Left renal pelvis (tissue), 4 donors: ENCODE results near the gene ADCY10. TPM values are rescaled to one million over a fixed set of nuclear protein-coding genes. Genes with fewer than 3 reads are reported as not detected.
"Not testable (repeated sequence)": the region's sequence is repeated elsewhere in the genome, so short reads cannot be mapped to it uniquely, and the experiment has no call there.

Source experiments
- DNase-seq, 4 donors: peaks; one replicate each; pipeline ENCODE4 v3.0.0-alpha.2; 2013; ENCODE audit warnings: low read depth in 4 of 4, low spot score in 3 of 4
- polyA plus RNA-seq, 4 donors: library from polyadenylated mRNA; unstranded; fragments of 120-200 nt; gene quantifications; one replicate each; pipeline ENCODE4 v1.2.1, GENCODE V29; 2013; ENCODE audit not compliant: insufficient read length in 4 of 4

ADCY10 gene, protein sequence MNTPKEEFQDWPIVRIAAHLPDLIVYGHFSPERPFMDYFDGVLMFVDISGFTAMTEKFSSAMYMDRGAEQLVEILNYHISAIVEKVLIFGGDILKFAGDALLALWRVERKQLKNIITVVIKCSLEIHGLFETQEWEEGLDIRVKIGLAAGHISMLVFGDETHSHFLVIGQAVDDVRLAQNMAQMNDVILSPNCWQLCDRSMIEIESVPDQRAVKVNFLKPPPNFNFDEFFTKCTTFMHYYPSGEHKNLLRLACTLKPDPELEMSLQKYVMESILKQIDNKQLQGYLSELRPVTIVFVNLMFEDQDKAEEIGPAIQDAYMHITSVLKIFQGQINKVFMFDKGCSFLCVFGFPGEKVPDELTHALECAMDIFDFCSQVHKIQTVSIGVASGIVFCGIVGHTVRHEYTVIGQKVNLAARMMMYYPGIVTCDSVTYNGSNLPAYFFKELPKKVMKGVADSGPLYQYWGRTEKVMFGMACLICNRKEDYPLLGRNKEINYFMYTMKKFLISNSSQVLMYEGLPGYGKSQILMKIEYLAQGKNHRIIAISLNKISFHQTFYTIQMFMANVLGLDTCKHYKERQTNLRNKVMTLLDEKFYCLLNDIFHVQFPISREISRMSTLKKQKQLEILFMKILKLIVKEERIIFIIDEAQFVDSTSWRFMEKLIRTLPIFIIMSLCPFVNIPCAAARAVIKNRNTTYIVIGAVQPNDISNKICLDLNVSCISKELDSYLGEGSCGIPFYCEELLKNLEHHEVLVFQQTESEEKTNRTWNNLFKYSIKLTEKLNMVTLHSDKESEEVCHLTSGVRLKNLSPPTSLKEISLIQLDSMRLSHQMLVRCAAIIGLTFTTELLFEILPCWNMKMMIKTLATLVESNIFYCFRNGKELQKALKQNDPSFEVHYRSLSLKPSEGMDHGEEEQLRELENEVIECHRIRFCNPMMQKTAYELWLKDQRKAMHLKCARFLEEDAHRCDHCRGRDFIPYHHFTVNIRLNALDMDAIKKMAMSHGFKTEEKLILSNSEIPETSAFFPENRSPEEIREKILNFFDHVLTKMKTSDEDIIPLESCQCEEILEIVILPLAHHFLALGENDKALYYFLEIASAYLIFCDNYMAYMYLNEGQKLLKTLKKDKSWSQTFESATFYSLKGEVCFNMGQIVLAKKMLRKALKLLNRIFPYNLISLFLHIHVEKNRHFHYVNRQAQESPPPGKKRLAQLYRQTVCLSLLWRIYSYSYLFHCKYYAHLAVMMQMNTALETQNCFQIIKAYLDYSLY (N-terminal part only)
- under 1 TPM; 0.07 to 0.96 (median 0.39) TPM for polyA plus RNA-seq

DNA sequence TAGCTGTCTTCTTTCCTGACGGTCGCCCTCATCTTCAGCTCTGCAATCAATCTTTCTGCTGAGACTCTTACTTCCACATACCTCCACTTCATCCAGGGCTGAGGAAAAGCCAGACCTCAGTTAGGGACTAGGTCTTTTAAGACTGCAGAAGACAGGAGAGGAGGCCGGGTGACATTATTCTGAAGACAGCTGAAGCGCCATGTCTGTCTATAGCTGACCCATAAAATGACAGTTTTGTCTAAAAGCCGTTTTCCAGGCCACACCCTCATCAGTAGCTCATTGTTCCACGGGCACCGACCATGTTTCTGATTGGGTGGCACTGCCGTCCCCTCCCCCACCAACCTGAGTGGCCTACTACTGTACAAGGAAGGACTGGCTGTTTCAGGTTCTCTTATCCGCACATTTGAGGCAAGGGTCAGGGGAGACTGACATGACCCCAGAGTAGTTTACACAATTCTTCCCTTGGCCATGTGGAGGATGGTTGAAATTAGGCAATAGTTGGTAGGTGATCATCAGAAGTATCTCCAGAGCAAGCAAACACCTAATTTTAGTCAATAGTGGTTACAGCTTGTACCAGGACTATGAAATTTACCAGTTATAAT is at the start of gene ADCY10:
Gene ADCY10, minus strand, starts transcription at position 240 of the 602 bp plus-strand sequence. CDS start 8,994 bp downstream, outside the sequence.
- DNase-seq, result no peak

DNA sequence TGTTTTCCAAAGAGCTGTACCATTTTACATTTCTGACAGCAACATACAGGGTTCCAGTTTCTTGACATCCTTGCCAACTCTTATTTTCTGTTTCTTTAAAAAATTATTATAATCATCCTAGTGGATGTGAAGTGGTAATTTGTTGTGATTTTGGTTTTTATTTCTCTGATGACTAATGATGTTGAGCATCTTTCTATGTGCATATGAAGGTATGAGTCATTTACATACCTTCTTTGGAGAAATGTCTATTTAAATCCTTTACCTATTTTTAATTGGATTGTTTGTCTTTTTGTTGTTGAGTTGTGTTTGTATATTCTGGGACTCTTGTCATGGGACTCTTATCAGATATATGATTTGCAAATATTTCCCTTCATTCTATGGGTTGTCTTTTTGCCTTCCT is 43.8 kb upstream of the ADCY10 start:
- DNase-seq, result no peak

DNA sequence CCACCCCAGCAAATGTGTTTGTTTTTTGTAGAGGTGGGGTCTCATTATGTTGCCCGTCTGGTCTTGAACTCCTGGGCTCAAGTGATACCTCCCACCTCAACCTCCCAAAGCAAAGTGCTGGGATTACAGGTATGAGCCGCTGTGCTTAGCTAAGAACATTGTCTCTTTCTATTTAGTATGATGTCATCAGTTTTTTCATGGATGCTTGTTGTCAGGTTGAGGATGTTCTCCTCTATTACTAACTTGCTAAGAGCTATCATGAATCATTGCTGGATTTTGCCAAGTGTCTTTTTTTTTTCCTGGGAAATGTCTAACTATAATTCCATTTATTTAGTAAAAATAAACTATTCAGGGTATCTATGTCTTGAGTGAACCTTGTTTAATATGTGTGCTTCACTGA is 42.0 kb upstream of the ADCY10 start:
- DNase-seq, result no peak

DNA sequence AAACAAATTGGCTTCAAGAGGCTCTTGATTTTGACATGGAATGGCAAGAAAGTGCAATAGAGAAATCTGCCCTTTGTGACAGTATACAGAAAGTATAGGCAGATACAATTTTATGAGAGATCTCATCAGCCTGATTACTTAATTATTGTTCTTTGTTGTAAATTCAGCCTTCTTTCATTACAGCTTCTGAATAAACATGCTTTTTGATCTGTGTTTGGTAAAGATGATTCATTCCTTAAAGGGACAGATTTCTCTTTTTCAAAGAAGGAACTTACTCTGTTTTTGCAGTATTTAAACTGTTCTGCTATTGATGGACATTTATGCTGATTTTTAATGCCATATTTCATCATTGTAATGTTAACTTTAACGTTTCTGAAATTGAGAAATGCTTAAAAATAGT is 36.6 kb upstream of the ADCY10 start:
- no peak for DNase-seq

DNA sequence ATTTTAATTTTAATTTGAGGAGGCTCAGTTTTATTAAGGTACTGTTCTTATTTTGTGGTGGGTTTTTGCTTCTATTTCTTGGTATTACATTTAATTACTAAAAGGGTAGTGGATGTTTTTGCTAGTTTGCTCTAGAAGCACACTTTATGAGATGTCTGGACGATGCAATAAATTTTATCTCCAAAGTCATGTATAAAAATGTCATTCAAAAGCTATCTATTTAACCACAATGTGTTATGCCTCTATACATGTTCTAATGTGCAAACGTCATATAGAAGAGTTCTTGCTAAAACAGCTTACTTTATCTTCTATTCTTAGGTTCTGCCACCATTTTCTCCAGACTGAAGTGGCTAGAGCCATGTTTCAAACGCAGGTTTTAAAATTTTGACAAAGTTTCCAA is 35.9 kb upstream of the ADCY10 start:
- no peak for DNase-seq

DNA sequence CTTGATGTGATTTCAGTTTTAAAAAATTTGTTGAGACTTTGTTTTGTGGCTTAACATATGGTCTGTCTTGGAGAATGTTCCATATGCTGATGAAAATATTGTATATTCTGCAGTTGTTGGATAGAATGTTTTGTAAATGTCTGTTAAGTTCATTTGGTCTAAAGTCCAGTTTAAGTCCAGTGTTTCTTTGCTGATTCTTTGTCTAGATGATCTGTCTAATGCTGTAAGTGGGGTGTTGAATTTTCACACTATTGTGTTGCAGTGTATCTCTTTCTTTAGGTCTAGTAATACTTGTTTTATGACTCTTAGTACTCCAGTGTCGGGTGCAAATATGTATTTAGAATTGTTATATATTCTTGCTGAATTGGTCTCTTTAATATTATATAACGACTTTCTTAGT is 33.8 kb upstream of the ADCY10 start:
- no peak for DNase-seq

DNA sequence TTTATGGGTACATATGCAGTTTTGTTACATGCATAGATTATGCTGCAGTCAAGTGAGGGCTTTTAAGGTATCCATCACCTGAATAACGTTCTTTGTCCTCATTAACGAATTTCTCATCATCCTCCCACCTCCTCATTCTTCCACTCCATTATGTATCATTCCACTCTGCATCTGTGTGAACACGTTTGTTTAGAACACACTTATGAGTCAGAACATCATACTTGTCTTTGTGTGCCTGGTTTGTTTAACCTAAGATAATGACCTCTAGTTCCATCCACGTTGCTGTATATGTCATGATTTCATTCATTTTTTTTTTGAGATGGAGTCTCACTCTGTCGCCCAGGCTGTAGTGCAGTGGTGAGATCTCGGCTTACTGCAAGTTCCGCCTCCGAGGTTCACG is 29.6 kb upstream of the ADCY10 start:
- no peak for DNase-seq

DNA sequence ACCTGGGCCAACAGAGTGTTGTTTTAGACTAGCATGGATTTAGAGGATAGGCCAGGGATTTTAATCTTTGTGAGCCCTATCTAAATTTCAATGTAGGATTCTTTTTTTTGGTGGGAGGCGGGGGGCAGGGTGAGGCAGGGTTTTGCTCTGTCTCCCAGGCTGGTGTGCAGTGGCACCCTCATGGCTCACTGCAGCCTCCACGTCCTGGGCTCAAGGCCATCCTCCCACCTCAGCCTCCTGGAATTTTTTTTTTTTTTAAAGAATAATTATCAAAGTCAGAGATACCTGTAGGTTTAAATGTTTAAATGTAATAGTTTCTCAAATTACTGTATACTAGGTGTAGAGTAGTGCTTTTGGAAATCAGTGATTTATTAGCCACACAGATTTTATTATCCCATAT is 26.3 kb upstream of the ADCY10 start:
- DNase-seq, result no peak

DNA sequence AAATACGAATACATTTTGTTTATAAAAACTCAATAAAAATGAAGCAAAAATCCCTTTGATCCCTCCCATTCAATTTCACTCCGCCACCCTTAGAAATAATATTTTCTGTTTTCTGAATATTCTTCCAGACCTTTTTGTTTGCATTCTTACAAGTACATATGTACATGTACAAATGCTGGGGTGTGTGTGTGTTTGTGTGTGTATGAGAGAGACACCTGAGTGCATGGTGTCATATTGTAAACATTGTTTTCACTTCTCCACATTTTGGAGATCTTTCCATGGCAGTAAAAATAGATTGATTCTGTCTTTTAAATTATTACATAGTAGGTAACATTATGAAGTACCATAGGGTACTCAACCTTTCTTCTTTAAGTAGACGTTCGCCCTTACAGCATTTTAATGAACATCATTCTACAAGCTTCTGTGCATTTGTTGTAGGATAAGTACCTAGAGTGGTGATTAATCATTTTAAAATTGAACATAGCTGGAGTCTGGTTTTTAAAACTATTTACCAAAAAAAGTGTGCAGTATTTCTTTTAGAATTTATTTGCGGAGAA is 24.2 kb upstream of the ADCY10 start:
- no peak for DNase-seq

DNA sequence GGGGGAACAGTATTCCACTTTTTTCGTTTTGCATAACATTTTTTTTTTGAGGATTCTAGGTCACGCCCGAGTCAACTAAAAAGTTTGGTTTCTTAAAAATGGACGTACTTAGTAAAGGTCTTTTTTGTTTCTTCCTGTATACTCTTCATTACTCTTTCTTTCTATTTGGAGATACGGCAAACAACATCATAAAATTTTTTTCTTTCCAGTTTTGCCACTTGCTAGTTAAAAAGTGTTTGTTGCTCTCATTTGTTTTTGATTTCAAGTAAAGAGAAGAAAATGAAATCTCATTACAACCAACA is 23.7 kb upstream of the ADCY10 start:
- no peak for DNase-seq

DNA sequence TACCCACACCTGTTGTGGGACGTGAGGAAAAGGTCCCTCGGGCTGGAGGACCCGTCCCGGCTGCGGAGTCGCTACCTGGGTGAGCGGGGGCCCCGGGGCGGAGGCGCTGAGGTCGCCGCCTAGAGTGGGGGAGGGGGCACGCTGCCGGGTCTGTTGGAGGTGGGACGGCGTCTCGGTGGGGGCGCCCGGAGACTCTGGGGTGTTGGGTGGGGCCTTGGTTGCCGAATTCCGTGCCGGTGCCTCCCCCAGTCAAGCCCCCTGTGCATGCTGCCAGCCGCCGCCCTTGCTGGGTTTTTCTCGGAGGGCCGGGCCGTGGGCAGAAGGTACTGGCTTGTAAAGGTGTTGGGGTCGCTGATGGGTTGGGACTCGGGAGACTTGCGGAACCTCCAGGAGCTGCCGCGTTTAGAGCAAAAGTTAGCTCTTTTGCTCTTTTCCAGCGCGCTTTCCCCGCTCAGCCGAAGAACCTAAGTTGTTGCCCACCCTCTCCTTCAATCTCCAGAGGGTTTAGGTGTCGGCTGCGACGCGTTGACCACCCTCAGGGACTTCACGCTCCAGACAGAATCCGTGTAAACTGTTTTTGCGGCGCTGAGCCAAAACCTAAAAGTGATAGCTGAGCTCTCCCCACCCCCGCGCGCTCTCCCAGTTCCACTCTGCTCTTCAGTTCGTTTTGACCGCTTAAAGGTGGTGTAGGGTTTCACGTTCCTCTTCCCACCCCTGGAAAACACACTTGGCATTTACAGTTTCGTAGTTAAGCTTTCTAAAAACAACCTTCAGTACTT is 23.2 kb upstream of the ADCY10 start, which contains the start of gene MPC2:
Gene MPC2, minus strand, starts transcription at position 143 of the 779 bp plus-strand sequence. CDS start 1,231 bp downstream, outside the sequence.
- DNase-seq, result peak; percentile 60 to 69 (median 64)

DNA sequence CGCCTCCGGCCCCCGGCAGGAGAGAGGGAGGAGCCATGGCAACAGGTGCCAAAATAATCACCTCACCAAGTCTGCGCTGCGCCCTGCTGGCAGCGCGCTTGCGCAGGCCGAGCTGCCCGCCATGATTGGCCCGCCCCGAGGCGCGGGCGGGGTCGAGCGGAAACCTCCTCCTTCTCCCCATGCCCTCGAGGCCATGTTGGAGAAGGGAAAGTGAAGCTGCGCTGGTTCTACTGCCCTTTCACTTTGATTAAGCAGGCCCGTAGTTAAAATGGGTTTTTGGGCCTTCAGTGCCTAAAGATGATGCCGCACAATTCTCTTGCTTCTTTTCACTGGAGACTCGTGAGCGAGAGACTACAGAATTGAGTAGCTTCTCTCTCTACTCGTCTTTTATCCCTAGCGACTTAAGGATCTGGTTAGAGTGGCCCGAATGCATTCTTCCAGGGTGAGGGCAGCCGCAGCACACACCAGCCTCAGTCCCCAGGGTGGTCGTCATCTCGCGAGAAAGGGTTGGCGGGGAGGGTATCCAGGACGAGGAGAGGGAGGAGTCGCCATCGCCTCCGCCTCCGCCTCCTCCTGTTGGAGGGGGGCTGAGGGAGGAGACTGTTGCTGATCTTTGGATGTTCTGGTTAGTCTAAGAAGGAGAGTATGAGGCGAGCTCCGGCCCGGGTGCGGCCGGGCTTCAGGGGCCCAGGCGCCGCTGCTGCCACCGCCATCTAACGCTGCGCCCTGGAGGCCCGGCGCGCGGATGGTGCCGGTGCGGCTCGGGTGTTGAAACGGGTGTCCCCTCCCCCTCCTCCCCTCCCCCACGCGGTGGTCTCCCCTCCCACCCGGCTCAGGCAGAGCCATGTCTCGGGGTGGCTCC is 22.4 kb upstream of the ADCY10 start, which contains the start of gene DCAF6:
Gene DCAF6, plus strand, starts transcription at position 616 of the 862 bp plus-strand sequence. Its CDS starts 229 bp downstream, at position 845.
- peak; percentile 98 to 99 (median 98) for DNase-seq

DNA sequence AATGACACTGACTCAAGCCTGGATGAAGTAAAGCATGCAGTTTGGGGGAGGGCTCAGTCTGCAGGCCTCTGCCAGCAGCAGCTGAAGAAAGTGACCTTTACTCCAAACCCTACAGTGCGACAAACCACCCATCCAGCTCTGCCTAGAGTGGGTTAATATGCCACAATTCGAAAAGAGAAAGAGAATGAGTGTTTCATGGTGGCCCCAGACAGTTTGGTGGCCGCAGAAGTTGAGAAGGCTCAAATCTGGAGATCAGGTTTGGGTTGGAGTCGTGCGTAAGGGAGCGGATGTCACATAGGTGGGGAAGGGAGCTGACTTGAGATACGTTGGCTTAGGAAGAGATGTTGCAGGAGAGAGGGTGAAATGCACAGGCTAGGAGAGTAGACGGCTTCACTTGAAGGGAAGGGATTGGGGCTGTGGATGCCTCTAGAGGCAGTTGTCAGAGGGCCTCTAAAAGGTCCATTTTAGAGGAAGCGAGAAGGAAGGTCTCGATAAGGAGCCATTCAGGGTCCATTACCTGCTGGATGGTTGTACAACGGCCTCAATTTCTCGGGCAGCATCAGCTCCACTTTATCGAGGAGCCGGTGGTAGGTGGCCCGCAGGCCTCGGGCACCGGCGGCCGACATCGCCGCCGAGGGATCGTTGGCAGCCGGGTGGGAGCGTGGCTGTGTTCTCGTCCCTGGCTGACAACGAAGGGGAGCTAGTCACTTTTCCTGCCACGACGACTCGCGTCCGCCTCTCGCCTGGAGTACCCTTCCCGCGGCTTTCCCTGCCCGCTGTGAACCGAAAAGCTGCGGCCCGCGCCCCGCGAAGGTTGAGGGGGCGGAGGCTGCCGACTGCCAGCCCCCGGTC is 21.5 kb upstream of the ADCY10 start:
- DNase-seq, result peak in 2 of 4 donors; percentile 27 to 64

DNA sequence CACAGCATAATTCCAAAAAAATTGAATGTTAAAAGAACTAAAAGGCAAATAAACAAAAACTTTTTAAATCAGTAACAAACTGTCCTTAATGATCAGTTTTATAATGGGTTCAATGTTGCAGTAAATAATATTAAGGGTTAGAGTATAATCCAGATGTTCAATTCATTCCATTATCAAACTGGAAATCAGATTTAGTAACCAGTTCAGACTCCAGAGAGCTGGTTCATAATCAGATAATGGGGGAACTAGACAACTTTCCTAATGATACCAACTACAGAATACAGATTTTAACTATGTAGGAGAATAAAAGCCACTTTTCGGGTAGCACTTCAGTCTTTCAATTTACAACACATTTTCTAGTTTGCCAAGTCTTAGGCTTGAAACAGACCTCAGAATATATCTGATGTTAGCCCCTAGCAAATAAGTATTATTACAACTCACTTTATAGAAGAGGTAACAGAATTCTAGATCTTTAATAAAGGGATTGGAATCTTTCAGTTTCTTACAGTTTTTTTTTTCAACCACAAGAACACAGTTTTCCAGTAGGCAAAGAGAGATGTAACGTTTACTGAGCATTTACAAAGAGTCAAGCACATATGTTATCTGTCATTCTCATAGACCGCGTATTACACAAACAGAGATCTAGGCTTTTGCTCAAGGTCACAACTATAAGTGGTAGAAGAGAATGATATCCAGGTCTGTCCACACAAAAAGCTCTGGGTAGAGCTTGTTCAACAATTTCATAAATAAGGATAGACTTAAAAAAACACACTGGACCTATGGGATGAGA is 20.7 kb upstream of the ADCY10 start:
- no peak for DNase-seq

DNA sequence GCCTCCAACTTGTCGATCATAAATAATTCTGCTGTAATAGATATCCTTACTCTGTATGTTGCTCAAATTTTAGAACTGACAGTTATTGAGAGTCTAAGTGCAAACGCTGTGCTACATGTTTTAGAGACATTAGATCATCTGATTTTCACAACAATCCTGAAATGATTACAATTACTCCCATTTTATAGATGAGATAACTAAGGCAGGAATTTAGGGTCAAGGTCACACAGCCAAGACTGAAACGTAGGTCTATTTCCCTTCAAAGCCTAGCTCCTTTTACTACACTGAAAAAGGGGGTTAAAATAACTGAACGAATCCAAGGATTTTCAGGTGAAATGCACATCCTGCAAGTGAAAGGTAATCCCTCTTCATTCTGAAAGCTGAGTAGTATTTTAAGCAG is 19.9 kb upstream of the ADCY10 start:
- no peak for DNase-seq

DNA sequence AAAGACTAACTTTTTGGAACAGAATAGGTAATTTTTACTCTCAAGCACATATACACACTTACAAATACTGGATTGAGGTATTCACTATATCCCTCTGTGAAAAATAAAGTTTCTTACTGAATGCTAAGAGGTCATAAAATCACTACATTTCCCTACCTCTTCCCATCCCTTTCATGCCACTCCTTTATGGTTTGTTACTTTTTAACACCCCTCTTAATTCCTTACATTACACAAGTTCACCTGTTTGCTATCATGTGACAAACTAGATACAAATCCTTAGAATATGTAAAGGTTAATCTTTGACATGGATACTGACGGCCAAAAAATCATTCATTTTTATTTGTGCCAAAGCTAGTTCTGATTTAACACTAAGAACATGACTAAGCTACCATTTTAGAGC is 15.8 kb upstream of the ADCY10 start:
- no peak for DNase-seq

DNA sequence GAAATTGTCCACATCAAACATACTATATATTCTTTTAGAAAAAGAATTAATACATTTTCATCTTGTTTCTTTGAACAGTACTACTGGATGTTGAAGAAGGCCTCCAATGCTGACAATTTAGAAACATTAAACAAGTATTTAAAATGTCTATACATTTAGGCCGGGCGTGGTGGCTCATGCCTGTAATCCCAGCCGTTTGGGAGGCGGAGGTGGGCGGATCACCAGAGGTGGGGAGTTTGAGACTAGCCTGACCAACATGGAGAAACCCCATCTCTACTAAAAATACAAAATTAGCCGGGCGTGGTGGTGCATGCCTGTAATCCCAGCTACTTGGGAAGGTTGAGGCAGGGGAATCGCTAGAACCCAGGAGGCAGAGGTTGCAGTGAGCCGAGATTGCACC is 15.0 kb upstream of the ADCY10 start:
- not testable (repeated sequence) for DNase-seq
